ENCODE measurements around the gene GJD4. TPM values are rescaled to one million over a fixed set of nuclear protein-coding genes. Genes with fewer than 3 reads are reported as not detected.

Gene GJD4
- total RNA-seq, 1 donor from 2014 or later: not detected

DNA sequence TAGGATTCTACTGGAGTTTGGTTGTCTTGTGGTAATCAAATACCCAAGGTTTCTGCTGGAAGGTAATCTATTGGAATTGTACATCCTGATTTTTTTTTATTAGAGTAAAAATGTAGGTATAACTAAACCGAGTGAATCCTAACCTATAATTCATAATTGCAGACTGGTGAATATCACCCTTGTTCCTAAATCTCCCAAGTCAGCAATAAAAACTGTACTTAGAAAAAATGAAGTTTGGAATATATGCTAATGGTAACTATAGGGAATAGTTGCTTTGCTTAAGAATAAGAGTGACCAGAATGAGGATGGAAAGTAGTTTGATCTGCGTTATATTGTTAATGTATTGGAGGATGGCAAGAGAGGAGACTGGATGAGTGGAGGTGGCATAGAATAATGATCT, 47.7 kb downstream of the GJD4 start:
- peaks cover 9% of the 10 kb centered on the region for H3K27me3 Mint-ChIP-seq (ENCODE audit: insufficient read depth)
- intact Hi-C loops (cut with micrococcal nuclease): no loop called here
- H3K27ac Mint-ChIP-seq: no peak overlapping the region
- no peak overlapping the region for H3K4me3 Mint-ChIP-seq
- H3K36me3 Mint-ChIP-seq (ENCODE audit: low read depth): no peaks in the 10 kb centered on the region
- no peak for DNase-seq (ENCODE audit: low spot score)
- no peaks in the 10 kb centered on the region for H3K9me3 Mint-ChIP-seq
- no peaks in the 10 kb centered on the region for H3K4me1 Mint-ChIP-seq (ENCODE audit: low read depth)

DNA sequence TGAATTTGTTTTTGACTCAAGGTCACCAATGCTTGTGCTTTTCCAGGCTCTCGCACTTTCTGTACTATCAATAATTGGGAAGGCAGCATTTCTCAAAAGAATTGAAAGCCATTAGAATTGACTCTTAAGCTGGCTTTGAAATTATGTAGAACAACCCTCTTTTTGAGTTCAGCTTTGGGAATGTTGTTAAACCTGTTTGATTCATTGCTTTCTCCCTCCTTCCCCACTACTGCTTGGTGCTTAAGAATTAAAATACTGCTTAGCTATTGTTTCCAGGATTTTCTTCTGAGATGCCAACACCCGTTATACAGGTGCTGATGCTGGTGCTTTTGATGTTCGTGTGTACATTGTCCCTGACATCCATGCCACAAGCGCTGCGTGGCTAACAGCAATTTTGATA, 52.5 kb downstream of the GJD4 start:
- intact Hi-C loops (cut with micrococcal nuclease): no loop called here
- H3K36me3 Mint-ChIP-seq (ENCODE audit: low read depth): no peaks in the 10 kb centered on the region
- no peak overlapping the region for H3K27ac Mint-ChIP-seq
- DNase-seq (ENCODE audit: low spot score): no peak
- peaks cover 7% of the 10 kb centered on the region for H3K27me3 Mint-ChIP-seq (ENCODE audit: insufficient read depth)
- peaks cover 6% of the 10 kb centered on the region for H3K9me3 Mint-ChIP-seq
- H3K4me1 Mint-ChIP-seq (ENCODE audit: low read depth): no peaks in the 10 kb centered on the region
- no peak overlapping the region for H3K4me3 Mint-ChIP-seq

Other genes with a start within 250 kb of the GJD4 start
- gene FZD8, start 37.0 kb downstream of the GJD4 start, total RNA-seq: 0.41 and 0.56 TPM in 2 replicates